HG03354 (cell line): ENCODE results near the gene TRIM3.
"Not testable (repeated sequence)": the region's sequence is repeated elsewhere in the genome, so short reads cannot be mapped to it uniquely, and the experiment has no call there.

ENCODE experiments used
- ATAC-seq: cut with Tn5 transposase; IDR thresholded peaks from one replicate; pipeline ENCODE4 v1.9.1; 2021; ENCODE audit warnings: mild to moderate bottlenecking; ENCODE audit not compliant: unreplicated experiment, poor library complexity, severe bottlenecking

TRIM3 gene

GRCh38 chr11:6473451-6474412, at the start of gene TRIM3:
Gene TRIM3, minus strand, starts transcription at chr11:6473941. Its CDS starts 8,246 bp downstream, at chr11:6465695.
- peak; percentile 57 for ATAC-seq

GRCh38 chr11:6523253-6523652, 49.5 kb upstream of the TRIM3 start:
- ATAC-seq, result no peak

DNA sequence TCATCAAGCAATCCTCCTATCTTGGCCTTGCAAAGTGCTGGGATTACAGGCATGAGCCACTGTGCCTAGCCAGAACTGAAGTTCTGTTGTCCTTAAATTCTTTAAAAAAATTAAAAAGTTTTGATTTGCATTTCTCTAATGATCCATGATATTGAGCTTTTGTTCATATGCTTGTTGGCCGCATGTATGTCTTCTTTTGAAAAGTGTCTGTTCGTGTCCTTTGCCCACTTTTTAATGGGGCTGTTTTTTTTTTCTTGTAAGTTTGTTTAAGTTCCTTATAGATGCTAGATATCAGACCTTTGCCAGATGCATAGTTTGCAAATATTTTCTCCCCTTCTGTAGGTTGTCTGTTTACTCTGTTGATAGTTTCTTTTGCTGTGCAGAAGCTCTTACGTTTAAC, 48.2 kb upstream of the TRIM3 start:
- not testable (repeated sequence) for ATAC-seq

DNA sequence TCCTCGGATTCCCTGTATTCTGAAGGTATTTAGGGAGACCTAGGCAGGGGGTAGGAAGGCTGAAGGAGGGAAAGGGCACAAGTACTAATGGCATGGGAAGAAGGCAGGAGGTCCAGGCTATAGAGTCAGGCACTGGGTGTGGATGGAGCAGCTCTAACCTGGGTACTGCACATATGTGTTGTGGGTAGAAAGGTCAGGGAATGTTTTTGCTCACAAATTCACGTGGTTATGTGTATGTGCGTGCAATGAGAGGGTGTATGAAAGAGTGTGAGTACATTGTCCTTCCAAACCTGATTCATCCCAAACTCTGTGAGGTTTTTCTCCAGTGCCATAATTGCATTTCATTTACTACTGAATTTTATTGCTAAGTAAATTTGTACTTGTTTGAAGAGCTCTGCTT, 46.5 kb upstream of the TRIM3 start:
- ATAC-seq, result no peak

DNA sequence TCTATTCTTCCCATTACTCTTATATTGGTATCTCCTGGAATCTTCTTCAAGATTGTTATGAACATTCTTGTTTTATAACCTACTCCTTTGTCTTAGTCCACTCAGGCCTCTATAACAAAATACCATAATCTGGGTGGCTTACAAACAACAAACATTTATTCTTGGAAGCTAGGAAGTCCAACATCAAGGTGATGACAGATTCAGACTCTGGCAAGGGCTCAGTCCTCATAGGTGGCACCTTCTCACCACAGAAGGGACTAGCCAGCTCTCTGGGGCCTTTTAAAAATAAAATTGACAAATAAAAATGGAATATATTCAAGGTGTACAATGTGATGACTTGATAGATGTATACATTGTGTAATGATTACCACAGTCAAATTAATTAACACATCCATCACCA, 43.1 kb upstream of the TRIM3 start:
- no peak for ATAC-seq

GRCh38 chr11:6505577-6506240, 32.0 kb upstream of the TRIM3 start:
- ATAC-seq, result peak; percentile 76

DNA sequence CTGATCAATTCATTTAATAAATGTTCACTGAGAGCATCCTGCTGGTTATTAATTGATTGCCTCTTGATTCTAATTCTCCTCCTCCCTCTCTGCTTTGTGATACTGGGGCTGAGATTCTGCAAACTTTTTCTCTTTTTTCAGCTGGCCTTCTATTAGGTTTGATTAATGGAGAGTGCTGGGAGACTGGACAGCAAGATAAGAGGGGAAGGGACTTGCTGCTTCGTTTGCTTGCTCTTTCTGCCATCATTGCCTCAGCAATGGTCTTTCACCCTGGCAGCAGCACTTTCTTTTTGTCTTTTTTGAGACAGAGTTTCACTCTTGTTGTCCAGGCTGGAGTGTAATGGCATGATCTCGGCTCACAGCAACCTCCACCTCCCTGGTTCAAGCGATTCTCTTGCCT, 30.4 kb upstream of the TRIM3 start:
- ATAC-seq, result no peak

DNA sequence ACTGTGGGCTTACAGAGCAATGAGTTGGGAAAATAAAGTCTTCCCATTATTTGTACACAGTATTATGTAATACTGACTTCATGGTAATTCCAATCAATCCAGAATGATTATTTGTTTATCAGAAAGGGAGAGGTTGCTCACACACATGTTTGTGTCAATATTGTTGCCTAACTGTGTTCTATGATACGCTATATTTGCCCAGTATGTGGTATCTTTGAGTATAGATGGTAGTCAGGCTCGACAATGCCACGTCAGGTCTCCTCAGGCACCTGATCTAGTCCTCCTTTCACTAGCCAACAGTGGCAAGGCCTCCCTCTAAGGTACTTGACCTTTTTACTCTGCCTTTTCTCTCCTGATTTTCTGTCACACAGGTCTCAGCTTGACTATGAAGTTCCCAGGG, 28.6 kb upstream of the TRIM3 start:
- no peak for ATAC-seq

GRCh38 chr11:6498544-6498943, 24.8 kb upstream of the TRIM3 start:
- ATAC-seq, result no peak

- ATAC-seq, result no peak
Measured at GRCh38 chr11:6498121-6498520, 24.4 kb upstream of the TRIM3 start.

DNA sequence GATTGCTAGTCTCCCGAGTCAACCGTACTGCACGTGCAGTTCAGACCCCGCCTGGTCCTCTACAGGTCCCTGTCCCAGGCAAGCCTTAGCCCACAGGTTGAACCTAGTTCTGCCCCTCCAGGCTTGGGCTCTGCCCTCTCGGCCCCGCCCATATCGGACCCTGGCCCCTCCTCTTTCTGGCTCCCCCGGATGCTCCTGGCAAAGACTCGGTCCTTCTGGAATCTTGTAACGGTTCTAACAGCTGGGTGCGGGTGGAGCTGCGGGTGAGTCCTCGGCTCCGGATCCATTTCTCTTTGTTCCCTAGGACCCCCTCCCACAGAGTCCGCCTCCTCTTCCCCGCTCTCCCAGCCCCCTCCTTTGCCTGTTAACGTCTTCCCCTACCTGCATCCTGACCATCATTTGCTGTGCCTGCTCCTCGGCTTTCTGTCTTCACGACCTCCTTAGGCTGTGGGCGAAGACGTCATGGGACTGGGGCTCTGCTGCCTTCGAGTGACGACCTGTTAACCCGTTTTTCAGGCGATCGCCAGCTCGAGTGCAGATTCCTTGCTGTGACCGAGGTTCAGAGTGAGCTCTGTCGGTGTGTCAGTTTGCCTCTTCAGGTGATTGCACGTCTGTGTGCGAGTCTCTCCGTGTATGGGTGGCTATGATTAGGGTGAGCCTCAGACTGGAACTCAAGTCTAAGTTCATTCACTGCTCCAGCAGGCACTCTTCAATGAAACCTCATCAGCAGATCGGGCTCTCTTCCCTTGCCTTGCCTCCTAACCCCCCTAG, 23.5 kb upstream of the TRIM3 start, which contains the start of gene DNHD1:
Gene DNHD1 (plus strand): TSS at position 212 of the 771 bp plus-strand sequence. CDS start 936 bp downstream, outside the sequence.
- no peak for ATAC-seq

- ATAC-seq, result no peak
Measured at GRCh38 chr11:6489306-6489705, 15.6 kb upstream of the TRIM3 start.

DNA sequence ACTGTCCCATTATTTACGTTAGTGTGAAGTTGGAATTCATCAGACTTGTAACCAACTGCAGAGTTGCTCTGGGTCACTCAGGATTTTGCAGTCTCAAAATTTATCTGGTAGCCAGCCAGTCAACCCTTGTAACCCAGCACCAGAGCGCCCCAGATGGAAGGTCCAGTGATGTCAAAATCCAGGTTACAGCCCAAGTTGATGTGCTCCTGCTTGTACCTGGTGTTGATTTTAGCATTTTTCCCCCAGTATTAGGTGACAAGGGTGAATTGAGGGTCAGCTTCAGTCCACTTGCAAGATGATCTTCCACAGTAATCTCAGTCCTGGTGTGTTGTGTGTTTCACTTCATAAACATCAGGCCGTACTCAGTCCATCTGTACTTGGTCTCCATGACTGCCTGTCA, 15.1 kb upstream of the TRIM3 start:
- ATAC-seq, result no peak

DNA sequence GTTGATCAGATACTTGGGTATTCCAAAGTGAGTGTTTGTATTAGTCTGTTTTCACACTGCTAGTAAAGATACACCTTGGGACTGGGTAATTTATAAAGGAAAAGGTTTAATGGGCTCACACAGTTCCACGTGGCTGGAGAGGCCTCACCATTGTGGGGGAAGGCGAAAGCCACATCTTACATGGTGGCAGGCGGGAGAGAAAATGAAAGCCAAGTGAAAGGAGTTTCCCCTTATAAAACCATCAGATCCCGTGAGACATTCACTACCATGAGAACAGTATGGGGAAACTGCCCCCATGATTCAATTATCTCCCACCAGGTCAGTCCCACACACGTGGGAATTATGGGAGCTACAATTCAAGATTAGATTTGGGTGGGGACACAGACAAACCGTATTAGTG, 14.6 kb upstream of the TRIM3 start:
- no peak for ATAC-seq

GRCh38 chr11:6486938-6487337, 13.2 kb upstream of the TRIM3 start:
- no peak for ATAC-seq

DNA sequence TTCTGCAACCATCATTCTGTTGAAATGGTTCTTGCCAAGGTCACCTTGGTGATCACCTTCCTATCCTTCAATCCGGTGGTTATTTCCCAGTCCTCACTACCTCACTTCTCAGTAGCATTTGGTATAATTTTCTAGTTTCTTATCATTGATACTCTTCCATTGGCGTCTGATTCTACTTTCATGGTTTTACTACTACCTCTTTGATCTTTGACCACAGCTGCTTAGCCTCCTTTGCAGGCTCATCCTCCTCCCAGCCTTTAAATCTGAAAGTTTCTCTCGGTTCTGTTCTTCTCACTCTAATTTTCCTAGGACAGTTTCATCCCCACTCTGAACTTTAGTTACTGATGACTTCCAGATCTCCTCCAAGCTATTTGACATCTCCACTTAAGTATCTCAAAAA, 12.5 kb upstream of the TRIM3 start:
- ATAC-seq, result no peak

GRCh38 chr11:6485661-6486060, 11.9 kb upstream of the TRIM3 start:
- no peak for ATAC-seq

DNA sequence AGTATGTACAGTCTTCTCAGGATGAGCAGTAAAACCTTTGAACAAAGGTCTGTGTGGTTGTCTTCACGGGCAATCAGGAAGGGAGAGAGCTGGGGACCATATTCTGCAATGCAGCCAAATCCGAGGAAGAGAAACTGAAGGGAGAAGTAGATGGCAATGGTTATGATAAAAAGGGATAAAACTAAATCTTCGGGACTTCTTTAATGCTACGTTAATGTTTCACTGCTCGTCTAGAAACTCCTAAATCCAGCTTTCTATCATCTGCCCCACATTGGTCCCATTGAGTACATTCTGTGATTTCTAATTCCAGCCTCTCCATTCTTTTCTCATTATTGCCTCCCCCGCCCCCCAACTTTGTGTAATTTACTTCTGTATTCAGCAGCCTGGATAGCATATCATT, 9.3 kb upstream of the TRIM3 start:
- ATAC-seq, result no peak

GRCh38 chr11:6482441-6482840, 8.7 kb upstream of the TRIM3 start:
- ATAC-seq, result no peak

DNA sequence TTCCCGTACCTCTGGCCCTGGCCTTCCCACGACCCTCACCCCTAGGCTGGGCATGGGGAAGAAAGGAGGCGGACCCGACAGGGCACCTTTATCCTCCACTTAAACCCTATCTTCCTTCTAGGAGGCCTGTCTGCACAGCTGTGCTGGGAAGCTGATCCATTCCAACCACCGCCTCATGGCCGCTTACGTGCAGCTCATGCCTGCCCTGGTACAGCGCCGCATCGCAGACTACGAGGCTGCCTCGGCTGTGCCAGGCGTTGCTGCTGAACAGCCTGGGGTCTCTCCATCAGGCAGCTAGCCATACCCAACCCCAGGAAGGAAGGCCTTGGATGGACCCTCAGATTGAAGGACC, 8.2 kb upstream of the TRIM3 start:
- peak; percentile 1 for ATAC-seq
